GM21423 (cell line): ENCODE data around the gene NRG4.
"Not testable (repeated sequence)": the region's sequence is repeated elsewhere in the genome, so short reads cannot be mapped to it uniquely, and the experiment has no call there.

ENCODE experiments used
- ATAC-seq: cut with Tn5 transposase; IDR thresholded peaks from one replicate; pipeline ENCODE4 v1.9.1; 2021; ENCODE audit warnings: mild to moderate bottlenecking, moderate library complexity; ENCODE audit not compliant: unreplicated experiment

Gene NRG4

DNA sequence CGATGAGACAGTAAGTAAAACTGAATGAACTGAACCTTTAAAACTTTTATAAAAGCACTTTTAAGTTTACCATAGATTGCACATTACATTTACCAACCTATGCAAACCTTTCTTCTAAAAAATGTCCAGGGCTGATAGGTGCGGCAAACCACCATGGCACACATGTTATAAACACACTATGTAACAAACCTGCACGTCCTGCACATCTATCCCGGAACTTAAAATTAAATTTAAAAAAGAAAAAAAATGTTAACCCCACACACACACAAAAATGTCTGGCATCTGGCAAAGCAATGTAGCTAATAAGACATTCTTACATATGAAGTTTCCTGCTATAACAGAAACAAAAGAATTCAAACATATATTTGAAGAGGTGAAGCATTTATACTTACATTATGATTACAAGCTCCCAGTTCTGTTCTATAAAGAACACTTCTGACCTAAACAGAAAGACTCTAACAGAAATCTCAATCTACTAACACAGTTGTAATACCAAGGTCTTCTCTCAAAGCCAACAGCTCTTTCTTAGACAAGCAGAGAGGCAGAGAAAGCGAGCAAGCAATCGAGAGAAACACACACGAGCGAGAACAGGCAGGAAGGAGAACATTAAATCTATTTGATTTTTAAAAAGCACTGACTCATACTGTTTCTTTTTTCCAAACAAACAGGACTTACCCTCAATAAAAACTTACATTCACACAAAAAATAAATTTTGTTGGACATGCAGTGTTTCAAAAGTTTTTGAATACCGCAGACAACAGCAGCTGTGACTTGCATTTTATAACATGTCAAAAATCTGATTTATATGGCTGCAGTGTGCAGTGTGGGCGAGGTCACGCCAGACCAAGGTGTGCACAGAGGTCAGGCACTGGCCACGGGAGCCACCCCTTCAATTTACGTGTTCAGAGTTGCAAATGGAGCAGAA is at the start of gene NRG4:
Gene NRG4 (minus strand): TSS at position 798 of the 925 bp plus-strand sequence. CDS start 1,194 bp downstream, outside the sequence.
- no peak for ATAC-seq

DNA sequence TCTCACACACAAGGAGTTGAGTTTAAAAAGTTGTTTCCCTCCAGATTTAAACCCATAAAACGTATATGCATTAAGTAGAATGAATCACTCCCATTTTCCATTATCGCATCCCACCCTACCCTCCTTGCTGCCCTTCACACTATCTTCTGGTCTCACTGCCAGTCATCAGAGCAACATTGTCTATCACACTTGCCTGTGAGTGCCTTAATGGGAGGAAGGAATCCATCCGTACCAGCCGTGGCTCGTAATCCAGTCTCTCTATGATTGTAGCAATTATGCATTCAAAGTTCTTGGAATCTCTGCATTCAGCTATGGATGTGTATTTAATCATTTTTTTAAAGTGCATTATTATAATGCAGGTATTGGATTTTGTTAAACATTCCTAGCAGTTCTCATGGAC is 49.5 kb upstream of the NRG4 start:
- ATAC-seq: no peak

DNA sequence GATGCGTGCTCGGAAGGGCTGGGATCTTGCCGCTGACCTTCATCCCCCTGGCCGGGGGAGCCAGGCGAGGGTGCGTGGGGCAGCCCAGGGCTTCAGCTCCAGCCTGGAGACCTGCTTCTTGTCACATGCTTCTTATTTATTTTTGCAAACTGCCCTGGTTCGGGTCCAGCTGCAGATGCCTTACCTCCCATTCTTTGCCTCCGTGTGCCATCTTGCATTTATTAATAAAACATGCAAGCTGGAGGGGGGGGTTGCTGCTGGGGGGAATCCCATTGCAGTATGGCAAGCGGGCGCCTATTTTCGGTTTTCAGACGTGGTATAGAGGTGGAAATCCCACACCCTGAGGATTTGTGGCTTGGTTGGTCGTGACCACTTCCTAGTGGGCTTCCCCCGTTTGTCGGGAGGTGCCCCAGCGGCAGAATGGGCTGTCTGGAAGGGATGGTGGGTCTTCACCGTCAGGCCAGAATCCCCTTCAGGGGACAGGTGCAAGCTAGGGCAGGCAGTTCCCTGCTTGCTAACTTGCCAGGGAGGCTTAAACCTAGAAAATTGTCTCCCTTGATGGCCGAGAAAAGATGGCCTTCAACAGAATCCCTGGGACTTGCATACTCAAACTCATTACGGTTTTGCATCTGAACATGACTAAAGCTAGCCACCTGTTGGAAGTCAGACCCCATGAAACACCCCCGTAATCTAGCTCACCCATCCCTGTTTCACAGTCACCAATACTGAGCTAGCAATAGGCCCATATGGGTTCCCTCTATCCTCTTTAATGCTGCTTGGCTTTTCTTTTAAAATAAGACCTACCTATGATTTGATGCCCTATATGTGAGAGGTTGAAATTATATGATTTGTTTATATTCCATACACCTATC is 48.1 kb upstream of the NRG4 start:
- ATAC-seq: no peak

- no peak for ATAC-seq
These were observed 47.3 kb upstream of the NRG4 start, which contains the start of gene TMEM266 for GRCh38 chr15:76059320-76060117. Gene TMEM266 (plus strand): TSS chr15:76059985. CDS start chr15:76134264, 74,279 bp downstream.

DNA sequence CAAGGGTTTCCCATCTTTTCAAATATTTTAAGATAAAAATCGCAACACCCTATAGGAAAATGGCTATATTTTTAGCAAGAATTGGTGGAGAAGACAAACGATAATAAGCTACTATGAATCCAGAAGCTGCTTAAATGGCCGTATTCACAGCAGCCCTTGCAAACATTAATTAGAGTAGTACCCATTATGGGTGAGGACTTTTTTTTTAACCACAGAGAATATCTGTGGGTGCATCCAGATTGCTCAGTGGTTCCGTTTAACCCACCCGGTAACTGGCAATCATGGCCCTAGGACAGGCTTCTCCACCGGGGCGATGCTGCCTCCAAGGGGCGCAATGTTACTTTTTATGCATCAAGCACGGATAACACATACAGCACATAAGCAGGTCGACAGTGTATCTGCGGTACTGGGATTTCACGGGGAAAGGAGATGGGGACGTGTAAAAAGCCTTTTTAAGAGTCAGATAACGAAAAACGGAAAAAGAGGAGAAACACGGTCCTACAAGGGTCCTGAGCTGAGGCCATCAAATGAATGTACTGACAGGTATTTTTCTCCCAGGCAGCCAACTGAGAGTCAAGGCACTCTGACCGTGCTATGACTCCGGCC is 46.6 kb upstream of the NRG4 start:
- no peak for ATAC-seq

GRCh38 chr15:76057332-76058000 is 45.2 kb upstream of the NRG4 start:
- ATAC-seq: peak; percentile 27

GRCh38 chr15:76056931-76057330 is 44.7 kb upstream of the NRG4 start:
- ATAC-seq: peak; percentile 61

DNA sequence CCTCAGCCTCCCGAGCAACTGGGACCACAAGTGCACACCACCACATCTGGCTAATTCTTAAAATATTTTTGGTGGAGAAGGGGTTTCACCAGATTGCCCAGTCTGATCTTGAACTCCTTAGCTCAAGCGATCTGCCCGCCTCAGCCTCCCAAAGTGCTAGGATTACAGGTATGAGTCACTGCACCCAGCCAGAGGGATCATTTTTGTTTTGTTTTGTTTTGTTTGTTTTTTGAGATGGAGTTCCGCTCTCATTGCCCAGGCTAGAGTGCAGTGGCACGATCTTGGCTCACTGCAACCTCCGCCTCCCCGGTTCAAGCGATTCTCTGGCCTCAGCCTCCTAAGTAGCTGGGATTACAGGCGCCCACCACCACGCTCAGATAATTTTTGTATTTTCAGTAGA is 42.0 kb upstream of the NRG4 start:
- ATAC-seq: not testable (repeated sequence)

GRCh38 chr15:76038512-76038911 is 26.3 kb upstream of the NRG4 start:
- no peak for ATAC-seq

DNA sequence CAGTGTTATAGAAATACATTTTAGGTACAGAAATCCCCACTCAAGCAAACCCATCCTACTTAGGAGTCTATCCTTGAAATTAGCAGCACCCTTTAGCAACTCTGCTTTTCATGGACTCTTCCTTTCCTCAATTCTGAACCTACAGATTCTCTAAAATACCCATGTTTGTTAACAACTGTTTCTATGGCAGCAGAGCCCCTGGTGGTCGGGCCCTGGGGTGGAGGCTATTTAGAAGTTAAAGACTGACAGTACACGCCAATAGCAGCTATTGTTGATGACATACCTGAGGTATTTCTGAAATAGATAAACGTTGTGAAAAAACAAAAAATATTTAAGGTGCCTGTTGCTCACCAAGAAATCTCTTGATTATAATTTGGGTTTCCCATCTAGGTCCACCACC is 23.4 kb upstream of the NRG4 start:
- ATAC-seq: no peak

DNA sequence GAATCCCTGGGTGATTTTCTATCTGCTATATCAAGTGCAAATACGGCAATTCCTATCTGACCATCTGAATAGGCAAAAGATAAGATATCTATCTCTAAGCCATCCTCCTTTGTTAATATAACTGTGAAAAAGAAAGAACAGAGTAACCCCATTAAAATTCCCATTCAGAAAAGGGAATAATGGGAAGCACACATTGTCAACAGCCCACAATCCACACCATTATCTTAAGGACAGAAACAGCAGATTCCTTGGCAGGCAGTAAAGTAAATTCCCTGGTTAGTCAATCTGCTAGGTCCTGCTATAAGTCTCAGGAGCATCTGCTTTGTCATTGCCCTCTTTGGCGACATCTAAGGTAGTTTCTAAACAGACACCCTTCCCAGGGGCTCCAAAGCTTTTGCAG is 21.9 kb upstream of the NRG4 start:
- ATAC-seq: no peak

DNA sequence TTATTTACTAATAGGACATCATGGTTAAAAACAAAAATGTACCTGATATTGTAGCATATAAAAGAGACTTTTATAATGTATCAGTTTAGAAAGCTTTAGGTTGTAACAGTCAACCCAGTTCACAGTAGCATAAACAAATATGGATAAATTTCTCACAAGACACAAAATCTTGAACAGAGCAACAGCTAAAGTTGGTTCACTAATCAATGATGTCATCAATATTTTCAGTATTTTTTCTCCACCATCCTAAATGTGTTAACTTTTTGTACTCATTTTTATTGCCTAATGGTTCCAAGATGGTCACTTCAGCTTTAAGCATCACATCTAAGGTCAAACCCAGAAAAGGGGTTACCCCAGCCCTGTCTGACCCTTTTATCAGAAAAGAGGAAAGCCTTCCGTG is 21.2 kb upstream of the NRG4 start:
- no peak for ATAC-seq

DNA sequence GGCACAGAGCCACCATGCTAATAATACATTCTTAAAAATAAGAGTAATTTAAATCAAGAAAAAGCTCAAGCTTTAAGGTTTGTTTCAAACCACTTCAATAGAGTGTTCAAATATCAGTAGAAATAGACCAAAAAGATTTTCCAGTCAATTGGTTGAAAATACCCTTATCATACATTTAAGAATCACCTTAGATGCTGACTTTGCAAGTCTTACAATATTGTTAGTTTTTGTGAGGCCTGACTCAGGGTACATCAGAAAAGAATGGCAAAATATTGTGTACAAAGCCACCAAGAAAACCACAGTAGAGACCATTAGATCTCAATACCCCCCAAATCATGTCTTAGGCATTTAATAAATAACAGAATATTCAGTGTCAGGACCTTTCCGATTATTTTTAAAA is 19.8 kb upstream of the NRG4 start:
- ATAC-seq: no peak

GRCh38 chr15:76024021-76024768 is 12.0 kb upstream of the NRG4 start:
- no peak for ATAC-seq

DNA sequence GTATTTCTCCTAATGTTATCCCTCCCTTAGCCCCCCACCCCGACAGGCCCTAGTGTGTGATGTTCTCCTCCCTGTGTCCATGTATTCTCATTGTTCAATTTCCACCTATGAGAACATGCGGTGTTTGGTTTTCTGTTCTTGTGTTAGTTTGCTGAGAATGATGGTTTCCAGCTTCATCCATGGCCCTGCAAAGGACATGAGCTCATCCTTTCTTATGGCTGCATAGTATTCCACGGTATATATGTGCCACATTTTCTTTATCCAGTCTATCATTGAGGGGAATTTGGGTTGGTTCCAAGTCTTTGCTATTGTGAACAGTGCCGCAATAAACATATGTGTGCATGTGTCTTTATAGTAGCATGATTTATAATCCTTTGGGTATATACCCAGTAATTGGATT is 1.2 kb upstream of the NRG4 start:
- ATAC-seq: not testable (repeated sequence)

DNA sequence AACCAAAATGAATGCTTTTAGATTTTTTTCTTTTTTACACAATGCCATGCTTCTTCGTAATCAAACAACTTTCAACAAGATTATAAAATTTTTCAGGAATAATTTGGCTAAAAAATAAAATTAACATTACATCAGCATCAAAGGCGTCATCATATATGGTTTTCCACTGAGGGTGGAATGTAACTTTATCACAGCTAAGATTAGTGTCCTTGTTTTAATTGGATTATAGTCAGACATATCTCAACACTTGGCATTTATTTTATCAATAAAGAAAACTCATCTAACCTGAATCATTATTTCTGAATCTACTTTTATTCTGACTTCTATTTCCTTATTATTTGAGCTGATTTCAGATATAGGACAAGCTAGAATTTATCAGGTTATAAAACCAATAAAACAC is 1.6 kb downstream of the NRG4 start:
- no peak for ATAC-seq

GRCh38 chr15:76006136-76006778 is 6.0 kb downstream of the NRG4 start:
- ATAC-seq: no peak

DNA sequence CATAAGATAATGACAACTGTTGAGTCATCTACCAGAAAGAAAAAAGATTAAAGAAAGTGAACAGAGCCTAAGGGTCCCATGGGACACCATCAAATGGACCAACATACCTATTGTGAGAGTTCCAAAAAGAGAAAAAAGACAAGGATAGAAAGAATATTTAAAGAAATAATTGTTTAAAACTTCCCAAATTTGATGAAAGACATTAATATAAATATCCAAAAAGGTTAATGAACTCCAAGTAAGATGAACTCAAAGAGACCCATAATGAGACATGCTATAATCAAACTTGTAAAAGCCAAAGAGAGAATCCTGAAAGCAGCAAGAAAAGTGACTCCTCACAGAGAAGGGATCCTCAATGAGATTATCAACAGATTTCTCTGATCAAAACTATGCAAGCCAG is 8.9 kb downstream of the NRG4 start:
- ATAC-seq: no peak

DNA sequence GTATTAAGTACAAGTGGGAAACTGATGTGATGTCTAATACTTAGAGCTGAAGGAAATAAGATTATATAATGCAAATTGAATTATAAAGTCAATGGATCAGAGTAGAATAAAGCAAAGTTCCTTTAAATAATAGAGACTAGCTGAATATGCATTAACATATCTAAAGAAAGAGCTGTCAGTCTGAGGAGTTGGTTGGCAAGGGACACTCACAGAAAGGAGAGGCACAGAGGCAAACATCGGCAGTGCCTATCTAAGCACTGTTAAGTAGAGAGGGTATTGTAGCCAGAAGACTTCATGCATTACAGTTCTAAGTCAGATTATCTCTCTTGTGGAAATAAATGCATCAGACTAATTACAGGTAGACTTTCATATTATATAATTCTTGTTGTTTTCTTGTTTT is 16.6 kb downstream of the NRG4 start:
- ATAC-seq: no peak
